Measurements from ENCODE around the gene SLC6A18.

DNA sequence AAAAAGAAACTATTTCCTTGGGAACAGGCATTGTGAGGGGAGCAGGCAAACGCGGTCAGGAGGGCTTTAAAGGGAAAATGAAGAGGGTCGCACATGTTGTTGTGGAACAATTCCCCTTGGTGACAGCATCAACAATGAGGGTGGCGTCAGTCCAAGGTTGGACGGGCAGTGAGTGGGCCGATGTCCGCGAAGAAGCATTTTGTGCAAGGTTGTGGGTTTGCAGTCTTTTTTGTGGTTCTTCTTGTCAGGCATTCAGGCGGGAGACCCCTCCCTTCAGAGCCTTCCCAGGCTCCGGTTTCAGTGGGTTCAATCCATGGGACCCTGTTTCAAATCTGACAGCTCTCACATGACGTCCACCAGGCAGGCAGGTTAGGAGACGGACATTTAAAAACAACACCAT lies 34.9 kb upstream of the SLC6A18 start:
- TF ChIP-seq POLR2A (IDR thresholded peaks at IDR 0.05) (no peak), CTCF (IDR thresholded peaks at IDR 0.05) (no peak)
